Ishikawa (cell line): ENCODE data around the gene STX1B.

Experiments
- FOXM1 ChIP-seq: IDR thresholded peaks from 2 replicates; pipeline ENCODE4 v1.6.1; 2012; ENCODE audit warnings: low read depth, borderline replicate concordance
- TF ChIP-seq, protein P1 (sequence below): IDR thresholded peaks from 2 replicates; pipeline ENCODE4 v1.6.1; 2012; ENCODE audit warnings: low read depth, mild to moderate bottlenecking

DNA sequence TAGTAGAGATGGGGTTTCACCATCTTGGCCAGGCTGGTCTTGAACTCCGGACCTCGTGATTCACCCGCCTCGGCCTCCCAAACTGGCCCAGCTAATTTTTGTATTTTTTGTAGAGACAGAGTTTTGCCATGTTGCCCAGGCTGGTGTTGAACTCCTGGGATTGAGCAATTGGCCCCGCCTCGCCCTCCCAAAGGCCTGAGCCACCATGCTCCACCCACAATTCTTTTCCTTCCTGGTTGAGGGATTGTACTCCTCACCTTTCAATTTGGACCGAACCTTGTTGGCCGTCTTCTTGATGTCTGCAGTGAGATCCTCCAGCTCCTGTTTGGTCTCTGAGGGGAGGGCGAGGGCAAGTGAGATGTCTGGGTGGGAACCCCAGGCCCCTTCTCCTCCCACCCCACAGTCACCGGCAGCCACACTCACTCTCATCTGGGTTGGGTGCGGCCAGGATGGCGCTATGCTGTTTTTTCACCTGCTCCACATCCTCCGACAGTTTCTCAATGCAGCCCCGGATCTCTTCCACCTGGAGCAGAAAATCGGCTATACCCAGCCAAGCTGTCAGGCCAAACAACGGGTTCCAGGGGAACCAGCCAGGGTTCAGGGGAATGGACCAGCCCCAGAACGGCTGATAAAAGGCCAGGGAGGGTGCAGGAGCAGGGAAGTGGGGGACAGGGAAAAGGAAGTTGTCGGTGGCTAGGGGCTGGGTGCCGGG is 9.6 kb downstream of the STX1B start:
- no peak for TF ChIP-seq FOXM1
- TF ChIP-seq, protein P1, sequence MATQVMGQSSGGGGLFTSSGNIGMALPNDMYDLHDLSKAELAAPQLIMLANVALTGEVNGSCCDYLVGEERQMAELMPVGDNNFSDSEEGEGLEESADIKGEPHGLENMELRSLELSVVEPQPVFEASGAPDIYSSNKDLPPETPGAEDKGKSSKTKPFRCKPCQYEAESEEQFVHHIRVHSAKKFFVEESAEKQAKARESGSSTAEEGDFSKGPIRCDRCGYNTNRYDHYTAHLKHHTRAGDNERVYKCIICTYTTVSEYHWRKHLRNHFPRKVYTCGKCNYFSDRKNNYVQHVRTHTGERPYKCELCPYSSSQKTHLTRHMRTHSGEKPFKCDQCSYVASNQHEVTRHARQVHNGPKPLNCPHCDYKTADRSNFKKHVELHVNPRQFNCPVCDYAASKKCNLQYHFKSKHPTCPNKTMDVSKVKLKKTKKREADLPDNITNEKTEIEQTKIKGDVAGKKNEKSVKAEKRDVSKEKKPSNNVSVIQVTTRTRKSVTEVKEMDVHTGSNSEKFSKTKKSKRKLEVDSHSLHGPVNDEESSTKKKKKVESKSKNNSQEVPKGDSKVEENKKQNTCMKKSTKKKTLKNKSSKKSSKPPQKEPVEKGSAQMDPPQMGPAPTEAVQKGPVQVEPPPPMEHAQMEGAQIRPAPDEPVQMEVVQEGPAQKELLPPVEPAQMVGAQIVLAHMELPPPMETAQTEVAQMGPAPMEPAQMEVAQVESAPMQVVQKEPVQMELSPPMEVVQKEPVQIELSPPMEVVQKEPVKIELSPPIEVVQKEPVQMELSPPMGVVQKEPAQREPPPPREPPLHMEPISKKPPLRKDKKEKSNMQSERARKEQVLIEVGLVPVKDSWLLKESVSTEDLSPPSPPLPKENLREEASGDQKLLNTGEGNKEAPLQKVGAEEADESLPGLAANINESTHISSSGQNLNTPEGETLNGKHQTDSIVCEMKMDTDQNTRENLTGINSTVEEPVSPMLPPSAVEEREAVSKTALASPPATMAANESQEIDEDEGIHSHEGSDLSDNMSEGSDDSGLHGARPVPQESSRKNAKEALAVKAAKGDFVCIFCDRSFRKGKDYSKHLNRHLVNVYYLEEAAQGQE, result no peak
